ENCODE data around the gene HNRNPUL1.

The HNRNPUL1 gene

GRCh38 chr19:41269055-41269454, 4.9 kb downstream of the HNRNPUL1 start:
- TF ChIP-seq EZH2phosphoT487 (IDR thresholded peaks at IDR 0.05; ENCODE audit: low read length) (no peak), CTCF (IDR thresholded peaks at IDR 0.05; ENCODE audit: low read length) (no peak), EZH2 (optimal IDR thresholded peaks at IDR 0.05; ENCODE audit: low read depth, low read length) (no peak)
- 0 out of 2 replicates have a peak, but pooled peaks cover 2% of the 10 kb centered on the region for H4K20me1 ChIP-seq (ENCODE audit: insufficient read depth, low read length)
- no peak overlapping the region for H3K4me2 ChIP-seq (ENCODE audit: low read depth, low read length)
- no peak overlapping the region for H2AFZ ChIP-seq (ENCODE audit: low read length)
- H3K4me1 ChIP-seq (ENCODE audit: low read length), result peaks cover 10% of the 10 kb centered on the region; the same call in 1 of the 2 replicates
- H3K9me2 ChIP-seq (replicated peaks; ENCODE audit: insufficient read depth, low read length), result no peaks in the 10 kb centered on the region
- H3F3A ChIP-seq (ENCODE audit: insufficient read depth, low read length), result no peaks in the 10 kb centered on the region
- H3K4me3 ChIP-seq (ENCODE audit: low read length), result no peak overlapping the region
- H3K9me3 ChIP-seq (replicated peaks; ENCODE audit: insufficient read depth, low read length), result no peaks in the 10 kb centered on the region
- no peaks in the 10 kb centered on the region for H3K27me3 ChIP-seq (replicated peaks; ENCODE audit: insufficient read depth, low read length)
- H3K36me3 ChIP-seq (replicated peaks; ENCODE audit: insufficient read depth, low read length), result peaks cover 37% of the 10 kb centered on the region
- no peak overlapping the region for H3K27ac ChIP-seq (ENCODE audit: low read length)
- peaks cover 91% of the 10 kb centered on the region for H3K79me2 ChIP-seq (ENCODE audit: low read length)
- no peak for DNase-seq
- no peak overlapping the region for H3K9ac ChIP-seq (ENCODE audit: low read length)

GRCh38 chr19:41269571-41269970, 5.4 kb downstream of the HNRNPUL1 start:
- no peak overlapping the region for H3K4me2 ChIP-seq (ENCODE audit: low read depth, low read length)
- no peak for TF ChIP-seq EZH2phosphoT487 (IDR thresholded peaks at IDR 0.05; ENCODE audit: low read length)
- TF ChIP-seq EZH2 (optimal IDR thresholded peaks at IDR 0.05; ENCODE audit: low read depth, low read length), result no peak
- no peak for TF ChIP-seq CTCF (IDR thresholded peaks at IDR 0.05; ENCODE audit: low read length)
- H3K9me2 ChIP-seq (replicated peaks; ENCODE audit: insufficient read depth, low read length), result no peaks in the 10 kb centered on the region
- H3K4me1 ChIP-seq (ENCODE audit: low read length), result peaks cover 10% of the 10 kb centered on the region; the same call in 1 of the 2 replicates
- 0 out of 2 replicates have a peak, but pooled peaks cover 2% of the 10 kb centered on the region for H4K20me1 ChIP-seq (ENCODE audit: insufficient read depth, low read length)
- no peak for DNase-seq
- H3K79me2 ChIP-seq (ENCODE audit: low read length), result peaks cover 93% of the 10 kb centered on the region
- H3F3A ChIP-seq (ENCODE audit: insufficient read depth, low read length), result no peaks in the 10 kb centered on the region
- peaks cover 42% of the 10 kb centered on the region for H3K36me3 ChIP-seq (replicated peaks; ENCODE audit: insufficient read depth, low read length)
- no peak overlapping the region for H3K4me3 ChIP-seq (ENCODE audit: low read length)
- no peaks in the 10 kb centered on the region for H3K27me3 ChIP-seq (replicated peaks; ENCODE audit: insufficient read depth, low read length)
- H2AFZ ChIP-seq (ENCODE audit: low read length), result no peak overlapping the region
- no peaks in the 10 kb centered on the region for H3K9me3 ChIP-seq (replicated peaks; ENCODE audit: insufficient read depth, low read length)
- H3K9ac ChIP-seq (ENCODE audit: low read length), result no peak overlapping the region
- H3K27ac ChIP-seq (ENCODE audit: low read length), result no peak overlapping the region

- Histone ChIP-seq H3K4me3 (ENCODE audit: low read length) (no peak overlapping the region), H3K79me2 (ENCODE audit: low read length) (peaks cover 68% of the 10 kb centered on the region), H4K20me1 (ENCODE audit: insufficient read depth, low read length) (no peaks in the 10 kb centered on the region), H2AFZ (ENCODE audit: low read length) (no peak overlapping the region), H3K4me2 (ENCODE audit: low read depth, low read length) (no peak overlapping the region), H3K4me1 (ENCODE audit: low read length) (no peaks in the 10 kb centered on the region), H3K9ac (ENCODE audit: low read length) (no peak overlapping the region), H3K27me3 (replicated peaks; ENCODE audit: insufficient read depth, low read length) (no peaks in the 10 kb centered on the region), H3K27ac (ENCODE audit: low read length) (no peak overlapping the region), H3F3A (ENCODE audit: insufficient read depth, low read length) (no peaks in the 10 kb centered on the region), H3K9me2 (replicated peaks; ENCODE audit: insufficient read depth, low read length) (no peaks in the 10 kb centered on the region), H3K9me3 (replicated peaks; ENCODE audit: insufficient read depth, low read length) (no peaks in the 10 kb centered on the region), H3K36me3 (replicated peaks; ENCODE audit: insufficient read depth, low read length) (peaks cover 42% of the 10 kb centered on the region)
- DNase-seq, result no peak
- TF ChIP-seq CTCF (IDR thresholded peaks at IDR 0.05; ENCODE audit: low read length) (no peak), EZH2phosphoT487 (IDR thresholded peaks at IDR 0.05; ENCODE audit: low read length) (no peak), EZH2 (optimal IDR thresholded peaks at IDR 0.05; ENCODE audit: low read depth, low read length) (no peak)
These were observed 8.9 kb downstream of the HNRNPUL1 start for GRCh38 chr19:41273076-41273475.

Measured in MM.1S (cell line).